DND-41 (cell line): ENCODE measurements around the gene NKPD1.

ENCODE experiments used
- ATAC-seq: fragments of 200-7000 bp; cut with Tn5 transposase; 3 replicates; pipeline ENCODE4 v1.9.1; 2021; ENCODE audit warnings: low read depth; ENCODE audit not compliant: insufficient read depth
- DNase-seq: peaks from one replicate; pipeline ENCODE4 v3.0.0-alpha.2; 2020
- H2AFZ ChIP-seq: 2 replicates; pipeline ENCODE4 v1.6.0; 2012; ENCODE audit warnings: low read depth, low read length
- H3K27ac ChIP-seq: 2 replicates; pipeline ENCODE4 v1.5.1; 2012; ENCODE audit warnings: low read length, inconsistent platforms
- H3K27me3 ChIP-seq: fragments of 200-600 bp; sonication (generic); 2 replicates; pipeline ENCODE4 v1.6.0; 2012; ENCODE audit warnings: low read length, mild to moderate bottlenecking, inconsistent platforms; ENCODE audit not compliant: insufficient read depth, poor library complexity
- H3K36me3 ChIP-seq: 2 replicates; pipeline ENCODE4 v1.5.1; 2012; ENCODE audit warnings: low read length, inconsistent platforms; ENCODE audit not compliant: insufficient read depth
- H3K4me1 ChIP-seq: 2 replicates; pipeline ENCODE4 v1.5.1; 2012; ENCODE audit warnings: mild to moderate bottlenecking, low read length; ENCODE audit not compliant: insufficient read depth
- H3K4me2 ChIP-seq: 2 replicates; pipeline ENCODE4 v1.6.0; 2012; ENCODE audit warnings: mild to moderate bottlenecking, moderate library complexity, low read length, inconsistent platforms; ENCODE audit not compliant: insufficient read depth
- H3K4me3 ChIP-seq, 2 experiments: fragments of 200-600 bp in 1 of 2; shearing (Covaris generic) in 1 of 2; 2 replicates each; pipeline ENCODE4 v1.5.1; 2012 to 2016; ENCODE audit warnings: inconsistent platforms in 2 of 2, low read length in 2 of 2, mild to moderate bottlenecking in 2 of 2, low read depth in 1 of 2, moderate library complexity in 1 of 2
- H3K79me2 ChIP-seq: 2 replicates; pipeline ENCODE4 v1.6.0; 2012; ENCODE audit warnings: low read length, inconsistent platforms; ENCODE audit not compliant: insufficient read depth
- H3K9ac ChIP-seq: 2 replicates; pipeline ENCODE4 v1.6.0; 2012; ENCODE audit warnings: low read depth, mild to moderate bottlenecking, inconsistent platforms, low read length, moderate library complexity
- H3K9me3 ChIP-seq: 2 replicates; pipeline ENCODE4 v1.5.1; 2012; ENCODE audit warnings: low read length, moderate library complexity, mild to moderate bottlenecking, inconsistent platforms; ENCODE audit not compliant: insufficient read depth, severe bottlenecking
- H4K20me1 ChIP-seq: 2 replicates; pipeline ENCODE4 v1.6.0; 2012; ENCODE audit warnings: low read length; ENCODE audit not compliant: insufficient read depth
- EZH2 ChIP-seq: IDR thresholded peaks from 3 replicates; pipeline ENCODE4 v1.6.1; 2012; ENCODE audit warnings: borderline replicate concordance, low read depth, mild to moderate bottlenecking, moderate library complexity, low read length, inconsistent platforms; ENCODE audit not compliant: severe bottlenecking
- TF ChIP-seq, protein P1 (sequence below): IDR thresholded peaks from 2 replicates; pipeline ENCODE4 v1.5.1; 2012; ENCODE audit warnings: borderline replicate concordance, low read length, moderate library complexity, mild to moderate bottlenecking; ENCODE audit not compliant: poor library complexity, severe bottlenecking; ENCODE audit errors: extremely low read depth

Gene NKPD1

DNA sequence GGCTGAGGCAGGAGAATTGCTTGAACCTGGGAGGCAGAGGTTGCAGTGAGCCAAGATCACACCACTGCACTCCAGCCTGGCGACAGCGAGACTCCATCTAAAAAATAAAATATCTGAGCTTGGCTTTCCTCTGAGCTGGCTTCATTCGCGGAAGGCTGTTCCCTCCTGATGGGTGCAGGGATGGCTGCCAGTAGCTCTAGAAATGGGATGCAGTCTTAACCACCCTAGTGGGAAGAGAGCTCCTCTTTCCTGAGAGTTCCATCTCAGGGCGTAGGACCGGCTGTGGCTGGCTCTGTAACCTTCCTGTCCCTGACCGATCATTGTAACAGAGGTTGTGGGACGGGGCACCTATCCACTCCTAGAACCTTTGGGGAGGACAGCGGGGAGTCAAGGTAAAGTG is 35.4 kb downstream of the NKPD1 start:
- Histone ChIP-seq H2AFZ (no peak overlapping the region), H3K36me3 (peaks cover 6% of the 10 kb centered on the region), H3K79me2 (peaks cover 90% of the 10 kb centered on the region), H3K4me1 (no peaks in the 10 kb centered on the region), H3K27me3 (no peaks in the 10 kb centered on the region), H3K4me3 (no peak overlapping the region), H4K20me1 (peaks cover 85% of the 10 kb centered on the region), H3K9me3 (no peaks in the 10 kb centered on the region), H3K4me2 (no peak overlapping the region), H3K9ac (no peak overlapping the region), H3K27ac (no peak overlapping the region)
- TF ChIP-seq, protein P1, sequence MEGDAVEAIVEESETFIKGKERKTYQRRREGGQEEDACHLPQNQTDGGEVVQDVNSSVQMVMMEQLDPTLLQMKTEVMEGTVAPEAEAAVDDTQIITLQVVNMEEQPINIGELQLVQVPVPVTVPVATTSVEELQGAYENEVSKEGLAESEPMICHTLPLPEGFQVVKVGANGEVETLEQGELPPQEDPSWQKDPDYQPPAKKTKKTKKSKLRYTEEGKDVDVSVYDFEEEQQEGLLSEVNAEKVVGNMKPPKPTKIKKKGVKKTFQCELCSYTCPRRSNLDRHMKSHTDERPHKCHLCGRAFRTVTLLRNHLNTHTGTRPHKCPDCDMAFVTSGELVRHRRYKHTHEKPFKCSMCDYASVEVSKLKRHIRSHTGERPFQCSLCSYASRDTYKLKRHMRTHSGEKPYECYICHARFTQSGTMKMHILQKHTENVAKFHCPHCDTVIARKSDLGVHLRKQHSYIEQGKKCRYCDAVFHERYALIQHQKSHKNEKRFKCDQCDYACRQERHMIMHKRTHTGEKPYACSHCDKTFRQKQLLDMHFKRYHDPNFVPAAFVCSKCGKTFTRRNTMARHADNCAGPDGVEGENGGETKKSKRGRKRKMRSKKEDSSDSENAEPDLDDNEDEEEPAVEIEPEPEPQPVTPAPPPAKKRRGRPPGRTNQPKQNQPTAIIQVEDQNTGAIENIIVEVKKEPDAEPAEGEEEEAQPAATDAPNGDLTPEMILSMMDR: no peak
- TF ChIP-seq EZH2: no peak
- DNase-seq: no peak
- no peak for ATAC-seq

DNA sequence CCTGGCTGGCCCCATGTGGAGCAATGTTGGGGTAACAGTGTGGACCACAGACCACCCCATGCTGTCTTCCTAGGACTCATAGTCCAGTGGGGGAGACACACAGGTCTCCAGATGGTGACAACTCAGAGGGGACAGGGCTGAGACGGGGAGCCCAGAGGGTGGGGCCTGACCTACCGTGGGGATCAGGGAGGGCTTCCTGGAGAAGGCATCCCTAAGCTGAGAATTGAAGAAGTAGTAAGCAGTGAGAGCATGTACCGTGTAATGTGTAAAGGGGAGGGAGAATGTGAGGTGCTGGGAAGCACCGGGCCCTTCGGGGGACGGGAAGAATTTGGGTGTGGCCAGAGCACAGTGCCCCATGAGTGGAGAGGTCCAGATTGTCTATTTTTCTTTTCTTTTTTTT is 36.8 kb downstream of the NKPD1 start:
- no peak for DNase-seq
- Histone ChIP-seq H3K27me3 (no peaks in the 10 kb centered on the region), H2AFZ (no peak overlapping the region), H3K9ac (no peak overlapping the region), H3K36me3 (peaks cover 6% of the 10 kb centered on the region), H3K4me1 (no peaks in the 10 kb centered on the region), H4K20me1 (peaks cover 83% of the 10 kb centered on the region), H3K4me3 (no peak overlapping the region), H3K4me2 (no peak overlapping the region), H3K79me2 (peaks cover 90% of the 10 kb centered on the region), H3K27ac (no peak overlapping the region), H3K9me3 (no peaks in the 10 kb centered on the region)
- TF ChIP-seq, protein P1: no peak
- TF ChIP-seq EZH2: no peak
- ATAC-seq: no peak

DNA sequence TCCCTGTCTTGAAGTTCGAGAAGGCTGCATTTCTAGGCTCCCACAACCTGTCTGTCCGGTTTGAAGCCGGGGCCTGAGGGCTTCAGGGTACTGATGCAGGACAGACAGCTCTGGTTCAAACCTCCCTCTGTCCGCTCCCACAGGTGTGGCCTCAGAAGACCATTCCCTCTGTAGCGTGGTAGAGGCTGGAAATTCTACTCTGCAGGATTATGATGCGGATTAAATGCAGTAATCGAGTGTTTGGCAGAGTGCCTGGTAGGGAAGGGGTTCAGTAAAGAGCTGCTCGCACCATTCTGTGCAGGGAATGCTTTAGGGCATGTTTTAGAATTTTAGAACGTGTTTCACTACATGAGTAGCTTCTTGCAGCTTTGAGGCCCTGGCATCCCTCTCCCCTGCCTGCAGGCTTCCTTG is 37.3 kb downstream of the NKPD1 start:
- Histone ChIP-seq H3K36me3 (peaks cover 3% of the 10 kb centered on the region), H3K4me3 (no peak overlapping the region), H3K4me1 (no peaks in the 10 kb centered on the region), H3K9me3 (no peaks in the 10 kb centered on the region), H3K9ac (no peak overlapping the region), H4K20me1 (peaks cover 81% of the 10 kb centered on the region), H2AFZ (no peak overlapping the region), H3K27me3 (no peaks in the 10 kb centered on the region), H3K27ac (no peak overlapping the region), H3K4me2 (no peak overlapping the region), H3K79me2 (peaks cover 90% of the 10 kb centered on the region)
- no peak for TF ChIP-seq EZH2
- TF ChIP-seq, protein P1: no peak
- ATAC-seq: no peak
- no peak for DNase-seq

DNA sequence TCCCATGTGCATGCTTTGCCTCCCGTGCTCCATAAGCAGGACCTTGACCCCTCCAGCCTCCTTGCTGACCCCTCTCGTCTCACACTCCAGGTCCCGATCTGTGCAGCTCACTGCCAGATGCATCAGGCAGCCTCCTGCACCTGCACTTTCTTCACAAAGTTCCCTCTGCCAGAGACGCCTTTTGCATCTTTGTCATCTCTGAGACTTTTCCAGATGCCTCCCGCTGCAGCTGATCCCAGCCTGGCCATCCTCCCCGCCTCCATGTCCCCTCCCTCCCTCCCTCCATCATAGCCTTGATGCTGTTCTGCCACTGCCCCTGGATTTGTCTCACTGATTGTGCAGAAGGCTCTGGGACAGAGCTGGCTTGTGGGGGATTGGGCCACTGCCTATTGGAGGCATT is 38.0 kb downstream of the NKPD1 start:
- peaks cover 3% of the 10 kb centered on the region for H3K4me1 ChIP-seq
- no peak overlapping the region for H3K27ac ChIP-seq
- H4K20me1 ChIP-seq: peaks cover 83% of the 10 kb centered on the region
- DNase-seq (no peak), ATAC-seq (no peak)
- no peaks in the 10 kb centered on the region for H3K27me3 ChIP-seq
- H3K4me3 ChIP-seq: no peak overlapping the region
- H3K9me3 ChIP-seq: no peaks in the 10 kb centered on the region
- TF ChIP-seq EZH2: no peak
- TF ChIP-seq, protein P1: no peak
- no peak overlapping the region for H3K4me2 ChIP-seq
- peaks cover 92% of the 10 kb centered on the region for H3K79me2 ChIP-seq
- H3K36me3 ChIP-seq: peaks cover 3% of the 10 kb centered on the region; the same call in 1 of the 2 replicates
- no peak overlapping the region for H2AFZ ChIP-seq
- no peak overlapping the region for H3K9ac ChIP-seq
